ENCODE results near the gene JPH3.

Gene JPH3

DNA sequence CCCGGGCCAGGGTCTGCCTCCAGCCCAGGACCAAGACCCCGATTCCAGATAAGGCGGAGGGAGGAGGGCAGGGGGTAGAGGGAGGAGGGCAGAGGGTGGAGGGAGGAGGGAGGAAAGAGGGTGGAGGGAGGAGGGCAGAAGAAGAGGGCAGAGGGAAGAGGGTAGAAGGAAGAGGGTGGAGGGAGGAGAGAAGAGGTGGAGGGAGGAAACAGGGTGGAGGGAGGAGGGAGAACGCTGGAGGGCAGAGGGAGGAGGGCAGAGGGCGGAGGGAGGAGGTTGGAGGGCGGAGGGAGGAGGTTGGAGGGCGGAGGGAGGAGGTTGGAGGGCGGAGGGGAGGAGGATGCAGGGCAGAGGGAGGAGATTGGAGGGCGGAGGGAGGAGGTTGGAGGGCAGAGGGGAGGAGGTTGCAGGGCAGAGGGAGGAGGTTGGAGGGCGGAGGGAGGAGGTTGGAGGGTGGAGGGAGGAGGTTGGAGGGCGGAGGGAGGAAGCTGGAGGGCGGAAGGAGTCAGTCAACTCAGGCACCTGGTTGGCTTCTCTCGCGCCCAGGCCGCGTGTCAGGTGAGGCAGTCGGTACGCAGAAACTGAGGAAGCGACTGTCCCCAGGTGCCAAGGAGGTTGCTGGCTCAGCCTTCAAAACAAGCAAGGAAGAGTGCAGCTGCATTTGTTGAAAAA is 98.2 kb downstream of the JPH3 start:
- DNase-seq (ENCODE audit: low spot score), result no peak
- TF ChIP-seq, protein P1, sequence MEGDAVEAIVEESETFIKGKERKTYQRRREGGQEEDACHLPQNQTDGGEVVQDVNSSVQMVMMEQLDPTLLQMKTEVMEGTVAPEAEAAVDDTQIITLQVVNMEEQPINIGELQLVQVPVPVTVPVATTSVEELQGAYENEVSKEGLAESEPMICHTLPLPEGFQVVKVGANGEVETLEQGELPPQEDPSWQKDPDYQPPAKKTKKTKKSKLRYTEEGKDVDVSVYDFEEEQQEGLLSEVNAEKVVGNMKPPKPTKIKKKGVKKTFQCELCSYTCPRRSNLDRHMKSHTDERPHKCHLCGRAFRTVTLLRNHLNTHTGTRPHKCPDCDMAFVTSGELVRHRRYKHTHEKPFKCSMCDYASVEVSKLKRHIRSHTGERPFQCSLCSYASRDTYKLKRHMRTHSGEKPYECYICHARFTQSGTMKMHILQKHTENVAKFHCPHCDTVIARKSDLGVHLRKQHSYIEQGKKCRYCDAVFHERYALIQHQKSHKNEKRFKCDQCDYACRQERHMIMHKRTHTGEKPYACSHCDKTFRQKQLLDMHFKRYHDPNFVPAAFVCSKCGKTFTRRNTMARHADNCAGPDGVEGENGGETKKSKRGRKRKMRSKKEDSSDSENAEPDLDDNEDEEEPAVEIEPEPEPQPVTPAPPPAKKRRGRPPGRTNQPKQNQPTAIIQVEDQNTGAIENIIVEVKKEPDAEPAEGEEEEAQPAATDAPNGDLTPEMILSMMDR (conservative IDR thresholded peaks at IDR 0.05; ENCODE audit: low read depth), result no peak
- H3K27ac ChIP-seq, result no peak overlapping the region
- ChIA-PET POLR2A (ENCODE audit: low non-redundant PET) (interaction anchor here (0.7 kb wide), 1 partner anchor 32 kb away, joined by 5 read pairs; no protein-coding TSS in a partner anchor), CTCF (interaction anchor here (0.6 kb wide), 1 partner anchor 64 kb away, joined by 3 read pairs; no protein-coding TSS in a partner anchor)

DNA sequence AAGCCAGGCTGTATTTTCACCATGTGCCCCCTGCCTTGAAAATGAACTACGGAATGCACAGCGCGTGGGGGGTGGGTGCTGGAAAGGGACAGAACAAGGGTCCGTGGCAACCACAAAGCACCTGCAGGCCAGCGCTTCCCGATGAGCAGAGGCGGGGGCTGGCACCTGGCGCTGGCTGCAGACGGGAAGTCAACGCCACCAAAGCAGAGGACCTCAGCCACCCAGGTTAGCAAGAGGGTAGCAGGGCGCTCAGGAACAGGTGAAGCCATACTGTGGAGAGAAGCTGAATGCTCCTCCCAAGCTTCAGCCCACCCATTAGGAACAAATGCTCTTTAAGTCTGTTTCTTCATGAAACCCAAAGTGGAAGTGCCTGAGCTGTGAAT is 98.8 kb downstream of the JPH3 start:
- POLR2A ChIA-PET (ENCODE audit: low non-redundant PET), result interaction anchor here (0.7 kb wide), 1 partner anchor 32 kb away, joined by 5 read pairs; no protein-coding TSS in a partner anchor
- CTCF ChIA-PET, result interaction anchor here (0.6 kb wide), 1 partner anchor 64 kb away, joined by 3 read pairs; no protein-coding TSS in a partner anchor
- DNase-seq (ENCODE audit: low spot score), result no peak
- H3K27ac ChIP-seq, result no peak overlapping the region
- TF ChIP-seq, protein P1 (conservative IDR thresholded peaks at IDR 0.05; ENCODE audit: low read depth), result no peak

DNA sequence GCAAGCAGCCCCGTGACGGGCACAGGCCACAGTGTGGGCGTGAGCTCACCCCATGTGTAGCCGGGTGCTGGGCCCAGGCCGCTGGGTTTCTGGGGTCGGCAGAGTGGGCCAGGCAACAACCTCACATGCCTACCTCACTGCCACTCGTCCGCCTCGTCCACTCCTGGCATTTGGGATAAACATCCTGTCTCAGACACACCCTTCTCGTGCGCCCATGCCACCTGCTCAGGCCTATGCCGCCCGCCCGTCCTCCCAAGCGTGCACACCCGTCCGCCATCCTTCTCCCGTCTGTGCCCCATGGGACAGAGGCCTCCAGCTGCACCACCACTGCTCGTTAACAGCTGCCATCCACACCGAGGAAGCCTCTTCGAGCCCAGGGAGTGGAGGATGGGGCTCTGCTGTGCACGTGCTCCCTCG is 99.2 kb downstream of the JPH3 start:
- no peak overlapping the region for H3K27ac ChIP-seq
- no peak for DNase-seq (ENCODE audit: low spot score)
- ChIA-PET CTCF (interaction anchor here (0.6 to 0.7 kb wide), 2 partner anchors 25 to 65 kb away, joined by 3 read pairs; no protein-coding TSS in a partner anchor), POLR2A (ENCODE audit: low non-redundant PET) (no interaction called here)
- TF ChIP-seq, protein P1 (conservative IDR thresholded peaks at IDR 0.05; ENCODE audit: low read depth), result no peak

DNA sequence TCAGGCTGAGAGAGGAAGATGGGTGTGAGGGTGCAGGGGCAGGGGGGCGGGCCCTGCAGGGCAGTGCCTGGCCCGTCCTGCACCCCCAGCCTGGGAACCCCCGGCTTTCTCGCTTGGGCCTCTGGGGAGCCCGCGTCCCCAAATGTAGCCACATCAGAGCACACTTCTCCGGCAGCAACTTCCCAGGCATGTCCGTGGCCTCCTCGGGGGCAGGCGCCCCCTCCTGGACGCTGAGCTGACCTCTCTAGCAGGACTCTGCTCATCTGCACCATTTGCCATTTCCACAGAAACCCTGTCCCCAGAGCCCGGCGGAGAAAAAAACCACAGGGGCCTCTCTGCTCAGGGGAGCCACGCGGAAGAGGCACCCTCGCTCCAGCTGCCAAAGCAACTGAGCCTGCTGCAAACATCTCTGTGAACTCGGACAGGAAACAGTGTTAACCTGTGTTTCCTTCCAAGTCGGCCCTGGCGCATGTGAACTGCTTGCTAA is 100.1 kb downstream of the JPH3 start:
- no peak overlapping the region for H3K27ac ChIP-seq
- ChIA-PET CTCF (interaction anchor here (0.6 to 0.7 kb wide), 3 partner anchors 26 to 731 kb away, joined by 3 to 4 read pairs (median 3); no protein-coding TSS in a partner anchor), POLR2A (ENCODE audit: low non-redundant PET) (interaction anchor here (0.5 kb wide), 1 partner anchor 166 kb away, joined by 6 read pairs; no protein-coding TSS in a partner anchor)
- DNase-seq (ENCODE audit: low spot score), result no peak
- TF ChIP-seq, protein P1 (conservative IDR thresholded peaks at IDR 0.05; ENCODE audit: low read depth), result no peak

DNA sequence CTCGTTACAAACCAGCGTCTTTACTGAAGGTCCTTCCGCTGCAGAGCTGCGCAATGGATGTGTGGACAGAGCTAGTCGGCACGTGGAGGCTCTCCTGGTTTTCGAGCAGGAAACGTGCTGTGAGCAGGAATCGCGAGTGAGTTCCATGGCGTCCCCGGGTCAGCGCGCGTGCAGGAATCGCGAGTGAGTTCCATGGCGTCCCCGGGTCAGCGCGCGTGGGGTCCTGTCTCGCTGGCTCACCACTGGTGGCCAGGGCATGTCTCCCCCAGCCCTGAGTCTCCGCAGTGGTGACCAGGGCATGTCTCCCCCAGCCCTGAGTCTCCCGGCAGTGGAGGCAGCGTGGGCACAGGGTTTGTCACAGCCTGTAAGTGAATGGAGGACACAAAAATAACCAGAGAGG is 100.8 kb downstream of the JPH3 start:
- ChIA-PET POLR2A (ENCODE audit: low non-redundant PET) (no interaction called here), CTCF (interaction anchor here (0.6 to 0.7 kb wide), 3 partner anchors 67 to 730 kb away, joined by 3 to 4 read pairs (median 3); no protein-coding TSS in a partner anchor)
- DNase-seq (ENCODE audit: low spot score), result no peak
- H3K27ac ChIP-seq, result no peak overlapping the region
- TF ChIP-seq, protein P1 (conservative IDR thresholded peaks at IDR 0.05; ENCODE audit: low read depth), result no peak

DNA sequence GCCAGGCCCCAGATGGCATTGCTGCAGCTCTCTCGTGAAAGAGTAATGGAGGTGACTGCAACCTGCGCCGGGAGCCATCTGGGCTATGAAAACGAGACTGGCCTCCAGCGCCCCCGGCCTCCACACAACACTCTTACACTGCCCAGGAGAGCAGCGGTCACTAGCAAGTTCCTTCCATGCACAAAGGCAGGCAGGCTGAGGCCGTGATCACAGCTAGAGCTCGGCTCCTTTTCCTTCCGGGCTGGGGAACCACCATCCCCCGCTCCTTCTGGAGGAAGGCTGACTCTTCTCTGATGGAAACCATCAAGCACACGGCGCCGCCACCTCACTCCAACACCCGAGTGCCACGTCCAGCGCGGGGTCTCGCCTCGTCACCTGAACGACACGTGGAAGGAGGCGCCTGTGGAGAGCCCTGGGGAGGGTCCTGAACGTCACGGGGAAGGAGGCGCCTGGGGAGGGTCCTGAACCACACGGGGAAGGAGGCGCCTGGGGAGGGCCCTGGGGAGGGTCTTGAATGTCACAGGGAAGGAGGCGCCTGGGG is 101.6 kb downstream of the JPH3 start:
- CTCF ChIA-PET, result interaction anchor here (0.6 to 0.7 kb wide), 2 partner anchors 52 to 68 kb away, joined by 3 read pairs; no protein-coding TSS in a partner anchor
- H3K27ac ChIP-seq, result no peak overlapping the region
- TF ChIP-seq, protein P1 (conservative IDR thresholded peaks at IDR 0.05; ENCODE audit: low read depth), result no peak
- no peak for DNase-seq (ENCODE audit: low spot score)
- POLR2A ChIA-PET (ENCODE audit: low non-redundant PET), result no interaction called here

Measured in RWPE1 (cell line).